ENCODE data around the gene LRRC59. TPM values are rescaled to one million over a fixed set of nuclear protein-coding genes. Genes with fewer than 3 reads are reported as not detected.

Gene LRRC59
- total and polyA plus RNA-seq, 11 donors: 13.7 to 150 (median 28.6) TPM

- H3K27me3 ChIP-seq: no peaks in the 10 kb centered on the region
- no peak overlapping the region for H3K4me3 ChIP-seq
- H3K9me3 ChIP-seq: no peaks in the 10 kb centered on the region
- ATAC-seq (no peak), DNase-seq (no peak)
- intact Hi-C loops (cut with DNase I): no loop called here
- no peak overlapping the region for H3K27ac ChIP-seq
- 91 to 96% (median 94%) methylated on average over 4 of the region's 4 CpGs for WGBS, 4 donors
- peaks cover 0 to 12% (median 7%) of the 10 kb centered on the region in 12 donors for H3K4me1 ChIP-seq
- peaks cover 0 to 6% (median 0%) of the 10 kb centered on the region in 9 donors for H3K36me3 ChIP-seq
- TF ChIP-seq POLR2A (IDR thresholded peaks at IDR 0.05) (no peak), CTCF (IDR thresholded peaks at IDR 0.05) (no peak)
Measured at GRCh38 chr17:50439008-50439407, 41.7 kb upstream of the LRRC59 start.

GRCh38 chr17:50437409-50437808, 40.1 kb upstream of the LRRC59 start:
- no peaks in the 10 kb centered on the region for H3K27me3 ChIP-seq
- intact Hi-C loops (cut with DNase I): no loop called here
- no peak overlapping the region for H3K27ac ChIP-seq
- ATAC-seq: no peak
- H3K9me3 ChIP-seq: no peaks in the 10 kb centered on the region
- 98 to 100% (median 98%) methylated on average over 4 of the region's 4 CpGs for WGBS, 4 donors
- H3K36me3 ChIP-seq: peaks cover 0 to 7% (median 0%) of the 10 kb centered on the region in 9 donors
- H3K4me1 ChIP-seq: peaks cover 0 to 3% (median 0%) of the 10 kb centered on the region in 12 donors
- no peak overlapping the region for H3K4me3 ChIP-seq
- TF ChIP-seq POLR2A (IDR thresholded peaks at IDR 0.05) (no peak), CTCF (IDR thresholded peaks at IDR 0.05) (no peak)
- DNase-seq: no peak

- H3K27ac ChIP-seq: no peak overlapping the region
- peaks cover 0 to 10% (median 7%) of the 10 kb centered on the region in 12 donors for H3K4me1 ChIP-seq
- 83 to 96% (median 94%) methylated on average over 4 of the region's 4 CpGs for WGBS, 4 donors
- TF ChIP-seq POLR2A (IDR thresholded peaks at IDR 0.05): no peak
- no peak for TF ChIP-seq CTCF (IDR thresholded peaks at IDR 0.05)
- H3K9me3 ChIP-seq: no peaks in the 10 kb centered on the region
- H3K4me3 ChIP-seq: no peak overlapping the region
- peak in 1 of 4 donors; percentile 28 for ATAC-seq
- intact Hi-C loops (cut with DNase I): no loop called here
- no peak for DNase-seq
- no peaks in the 10 kb centered on the region for H3K27me3 ChIP-seq
- peaks cover 0 to 7% (median 0%) of the 10 kb centered on the region in 9 donors for H3K36me3 ChIP-seq
Measured at GRCh38 chr17:50432125-50432762, 34.9 kb upstream of the LRRC59 start.

- H3K36me3 ChIP-seq: peaks cover 0 to 7% (median 0%) of the 10 kb centered on the region in 9 donors
- no peak overlapping the region for H3K27ac ChIP-seq
- TF ChIP-seq CTCF (IDR thresholded peaks at IDR 0.05): no peak
- TF ChIP-seq POLR2A (IDR thresholded peaks at IDR 0.05): no peak
- no peaks in the 10 kb centered on the region for H3K9me3 ChIP-seq
- WGBS, 4 donors: 80 to 88% (median 84%) methylated on average over 4 of the region's 4 CpGs
- intact Hi-C loops (cut with DNase I): no loop called here
- H3K4me3 ChIP-seq: no peak overlapping the region
- DNase-seq (no peak), ATAC-seq (no peak)
- peaks cover 0 to 20% (median 16%) of the 10 kb centered on the region in 12 donors for H3K4me1 ChIP-seq
- H3K27me3 ChIP-seq: no peaks in the 10 kb centered on the region
Measured at GRCh38 chr17:50430821-50431618, 33.7 kb upstream of the LRRC59 start.
